Peyer's patch (tissue), 4 donors: ENCODE results near the gene FIGNL2. TPM values are rescaled to one million over a fixed set of nuclear protein-coding genes. Genes with fewer than 3 reads are reported as not detected.
A peak's percentile ranks its signal among the peaks of the same experiment; 100 is the strongest.
"Not testable (repeated sequence)": the region's sequence is repeated elsewhere in the genome, so short reads cannot be mapped to it uniquely, and the experiment has no call there.

Experiments
- DNase-seq, 3 donors: peaks; one replicate each; pipeline ENCODE4 v3.0.0-alpha.2; 2017 to 2019
- H3K27ac ChIP-seq, 4 donors: fragments of 200-600 bp; sonication (generic); one replicate each; pipeline ENCODE4 v1.5.1; 2016 to 2019
- H3K27me3 ChIP-seq, 2 donors: fragments of 200-600 bp; sonication (generic); one replicate each; pipeline ENCODE4 v1.5.1; 2019
- H3K36me3 ChIP-seq, 3 donors: fragments of 200-600 bp; sonication (generic); one replicate each; pipeline ENCODE4 v1.5.1; 2016 to 2019
- H3K4me1 ChIP-seq, 4 donors: fragments of 200-600 bp; sonication (generic); one replicate each; pipeline ENCODE4 v1.5.1; 2016 to 2019
- H3K4me3 ChIP-seq, 4 donors: fragments of 200-600 bp; sonication (generic); 1 replicate in 3 of 4; 2 replicates in 1 of 4; pipeline ENCODE4 v1.5.1; 2016 to 2019; ENCODE audit warnings: mild to moderate bottlenecking in 1 of 4
- H3K9me3 ChIP-seq, 4 donors: fragments of 200-600 bp; sonication (generic); one replicate each; pipeline ENCODE4 v1.5.1; 2016 to 2019; ENCODE audit warnings: mild to moderate bottlenecking in 1 of 4
- POLR2A ChIP-seq, 2 donors: fragments of 450-650 bp; IDR thresholded peaks; one replicate each; pipeline ENCODE4 v1.5.1; 2017; ENCODE audit warnings: antibody characterized with exemption in 2 of 2, mild to moderate bottlenecking in 2 of 2, moderate library complexity in 2 of 2
- total RNA-seq, 4 donors: library from RNA; depleted of rRNA; stranded (reverse); fragments of >200 nt; gene quantifications; one replicate each; pipeline ENCODE4 v1.1.0, GENCODE V29; 2016
- TF ChIP-seq, protein P1 (sequence below), 6 experiments: fragments of 450-650 bp in 4 of 6; fragments of 200-600 bp in 2 of 6; sonication (generic) in 1 of 6; IDR thresholded peaks; one replicate each; pipeline ENCODE4 v1.5.1; 2017 to 2019; ENCODE audit warnings: antibody characterized with exemption in 6 of 6, mild to moderate bottlenecking in 3 of 6, moderate library complexity in 1 of 6

FIGNL2 gene
- total RNA-seq, 4 donors from 2014 or later = 0.19 TPM; not detected in 3

DNA sequence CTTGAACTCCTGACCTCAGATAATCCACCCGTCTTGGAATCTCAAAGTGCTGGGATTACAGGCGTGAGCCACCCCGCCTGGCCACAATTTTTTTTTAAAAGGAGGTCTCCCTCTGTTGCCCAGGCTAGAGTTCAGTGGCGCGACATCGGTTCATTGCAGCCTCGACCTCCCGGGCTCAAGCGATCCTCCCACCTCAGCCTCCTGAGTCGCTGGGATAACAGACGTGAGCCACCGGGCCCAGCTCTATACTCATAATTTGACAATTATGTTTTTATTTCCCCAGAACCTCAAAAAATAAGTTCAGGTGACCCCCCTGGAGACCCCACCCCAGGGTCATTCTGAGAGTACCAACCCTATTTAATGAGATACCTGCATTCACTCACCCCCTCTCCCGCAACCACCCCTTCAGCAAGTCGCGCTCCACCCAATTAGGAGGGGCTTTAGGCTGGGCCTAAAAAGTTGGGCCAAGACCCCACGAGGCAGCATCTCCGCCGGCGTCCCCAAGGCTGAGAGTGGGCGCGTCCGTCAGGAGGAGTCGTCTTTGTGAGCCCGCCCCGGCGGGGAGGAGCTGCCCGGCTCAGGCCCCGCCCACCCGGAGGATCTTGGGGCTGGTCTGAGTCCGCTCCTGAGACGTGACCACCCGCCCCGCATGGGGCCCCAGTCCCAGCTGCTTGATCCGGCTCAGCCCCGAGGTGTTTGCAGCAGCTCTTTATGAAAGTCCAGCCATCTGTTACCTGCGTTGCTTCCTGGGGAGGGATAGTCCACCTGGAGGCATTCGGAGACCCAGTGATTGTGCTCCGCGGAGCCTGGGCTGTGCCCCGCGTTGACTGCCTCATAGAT lies 39.2 kb upstream of the FIGNL2 start, which contains the start of gene ANKRD33:
Gene ANKRD33 (plus strand): TSS at position 628 of the 840 bp plus-strand sequence. CDS start 84 bp downstream, at position 712.
- H3K27ac ChIP-seq = no peak within 1 kb of the TSS
- TF ChIP-seq, protein P1, sequence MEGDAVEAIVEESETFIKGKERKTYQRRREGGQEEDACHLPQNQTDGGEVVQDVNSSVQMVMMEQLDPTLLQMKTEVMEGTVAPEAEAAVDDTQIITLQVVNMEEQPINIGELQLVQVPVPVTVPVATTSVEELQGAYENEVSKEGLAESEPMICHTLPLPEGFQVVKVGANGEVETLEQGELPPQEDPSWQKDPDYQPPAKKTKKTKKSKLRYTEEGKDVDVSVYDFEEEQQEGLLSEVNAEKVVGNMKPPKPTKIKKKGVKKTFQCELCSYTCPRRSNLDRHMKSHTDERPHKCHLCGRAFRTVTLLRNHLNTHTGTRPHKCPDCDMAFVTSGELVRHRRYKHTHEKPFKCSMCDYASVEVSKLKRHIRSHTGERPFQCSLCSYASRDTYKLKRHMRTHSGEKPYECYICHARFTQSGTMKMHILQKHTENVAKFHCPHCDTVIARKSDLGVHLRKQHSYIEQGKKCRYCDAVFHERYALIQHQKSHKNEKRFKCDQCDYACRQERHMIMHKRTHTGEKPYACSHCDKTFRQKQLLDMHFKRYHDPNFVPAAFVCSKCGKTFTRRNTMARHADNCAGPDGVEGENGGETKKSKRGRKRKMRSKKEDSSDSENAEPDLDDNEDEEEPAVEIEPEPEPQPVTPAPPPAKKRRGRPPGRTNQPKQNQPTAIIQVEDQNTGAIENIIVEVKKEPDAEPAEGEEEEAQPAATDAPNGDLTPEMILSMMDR (IDR thresholded peaks at IDR 0.05) = no peak
- no peak for TF ChIP-seq POLR2A (IDR thresholded peaks at IDR 0.05)
- no peak within 1 kb of the TSS for H3K4me3 ChIP-seq
- peaks cover 0 to 5% (median 0%) of the 10 kb centered on the region in 4 donors for H3K4me1 ChIP-seq
- no peaks in the 10 kb centered on the region for H3K36me3 ChIP-seq
- H3K9me3 ChIP-seq = no peaks in the 10 kb centered on the region
- DNase-seq = peak in 2 of 3 donors; percentile 67 to 68
- H3K27me3 ChIP-seq = no peaks in the 10 kb centered on the region

DNA sequence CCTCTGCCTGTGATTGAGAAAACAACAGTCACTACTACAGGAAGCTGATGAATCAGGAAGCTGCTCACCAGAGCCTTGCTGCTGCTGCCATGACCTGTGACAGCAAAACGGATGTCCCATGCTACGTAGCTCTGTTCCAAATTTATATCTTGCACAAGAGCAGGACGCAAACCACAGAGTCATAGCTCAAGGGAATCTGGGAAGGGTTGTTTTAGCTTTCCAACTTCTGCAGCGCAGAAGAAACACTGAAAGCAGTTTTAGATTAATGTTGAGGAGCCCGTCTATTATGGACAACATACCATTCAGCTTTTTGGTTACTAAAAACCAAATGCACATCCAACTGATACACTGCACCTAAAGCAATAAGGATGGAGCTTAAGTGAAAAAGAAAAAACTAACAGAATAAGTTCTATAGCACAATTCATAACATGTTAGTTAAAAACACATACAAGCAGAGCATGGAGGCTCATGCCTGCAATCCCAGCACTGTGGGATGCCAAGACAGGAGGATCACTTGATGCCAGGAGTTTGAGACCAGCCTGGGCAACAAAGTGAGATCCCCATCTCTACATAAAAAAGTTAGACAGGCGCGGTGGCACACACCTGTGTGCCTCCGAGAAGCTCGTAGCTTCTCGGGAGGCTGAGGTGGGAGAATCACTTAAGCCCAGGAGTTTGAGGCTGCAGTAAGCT lies 37.6 kb upstream of the FIGNL2 start:
- peak in 2 of 3 donors; percentile 66 to 82 for DNase-seq
- H3K36me3 ChIP-seq = no peaks in the 10 kb centered on the region
- peaks cover 0 to 5% (median 0%) of the 10 kb centered on the region in 4 donors for H3K4me1 ChIP-seq
- no peak for TF ChIP-seq POLR2A (IDR thresholded peaks at IDR 0.05)
- TF ChIP-seq, protein P1 (IDR thresholded peaks at IDR 0.05) = no peak
- H3K4me3 ChIP-seq = no peak overlapping the region
- peak overlapping the region in 3 of 4 donors; percentile 28 to 52 (median 35) for H3K27ac ChIP-seq
- no peaks in the 10 kb centered on the region for H3K27me3 ChIP-seq
- no peaks in the 10 kb centered on the region for H3K9me3 ChIP-seq

DNA sequence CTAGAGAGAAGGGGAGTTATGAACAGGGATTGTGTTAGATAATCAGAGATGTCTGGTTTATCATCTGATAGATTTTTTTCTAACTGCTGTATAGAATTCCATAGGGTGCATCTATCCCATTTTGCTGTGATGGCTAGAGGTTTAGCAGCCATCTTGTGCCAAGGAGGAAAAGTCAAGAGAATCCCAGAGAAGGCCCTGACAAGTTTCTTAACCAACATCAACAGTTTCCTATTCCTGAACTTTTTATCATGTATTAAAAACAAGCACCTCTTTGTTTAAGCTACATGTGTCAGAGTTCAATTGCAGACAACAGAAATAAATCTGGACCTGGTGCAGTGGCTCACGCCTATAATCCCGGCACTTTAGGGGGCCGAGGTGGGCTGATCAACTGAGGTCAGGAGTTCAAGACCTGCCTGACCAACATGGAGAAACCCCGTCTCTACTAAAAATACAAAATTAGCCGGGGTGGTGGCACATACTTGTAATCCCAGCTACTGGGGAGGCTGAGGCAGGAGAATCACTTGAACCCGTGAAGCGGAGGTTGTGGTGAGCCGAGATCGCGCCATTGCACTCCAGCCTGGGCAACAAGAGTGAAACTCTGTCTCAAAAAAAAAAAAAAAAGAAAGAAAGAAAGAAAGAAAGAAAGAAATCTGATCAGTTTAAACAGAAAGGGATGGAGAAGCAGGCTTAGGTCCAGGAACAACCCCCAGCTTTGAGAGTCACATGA lies 36.9 kb upstream of the FIGNL2 start:
- not testable (repeated sequence) for H3K4me3 ChIP-seq, H3K4me1 ChIP-seq, H3K27me3 ChIP-seq, H3K9me3 ChIP-seq, H3K36me3 ChIP-seq, DNase-seq
- peak overlapping the region in 3 of 4 donors; percentile 4 to 42 (median 30) for H3K27ac ChIP-seq

DNA sequence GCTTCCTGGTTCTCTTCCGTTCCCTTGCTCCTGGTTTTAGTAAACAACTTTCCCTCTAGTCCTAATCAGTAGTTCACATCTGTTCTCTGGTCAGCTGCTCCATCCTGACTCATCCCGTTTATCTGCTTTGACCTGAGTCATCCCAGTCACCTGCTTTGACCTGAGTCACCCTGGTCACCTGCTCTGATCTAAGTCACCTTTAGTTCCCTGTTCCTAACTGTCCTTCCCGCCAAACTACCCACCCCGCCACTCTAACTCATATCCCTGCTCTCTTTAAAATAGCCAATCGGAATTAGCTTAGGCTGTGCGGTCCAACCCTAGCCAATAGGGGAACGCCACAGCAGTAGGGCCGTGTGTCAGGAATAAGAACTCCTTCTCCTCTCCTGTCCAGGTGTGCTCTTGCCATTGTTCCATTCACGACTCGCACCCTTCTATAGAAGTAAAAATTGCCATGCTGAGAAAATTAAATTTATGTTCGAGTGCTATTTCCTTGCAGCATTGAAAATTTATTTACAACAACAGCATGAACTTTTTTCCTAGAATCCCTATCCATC lies 36.2 kb upstream of the FIGNL2 start:
- TF ChIP-seq, protein P1 (IDR thresholded peaks at IDR 0.05) = no peak
- no peak for TF ChIP-seq POLR2A (IDR thresholded peaks at IDR 0.05)
- H3K9me3 ChIP-seq = no peaks in the 10 kb centered on the region
- H3K27me3 ChIP-seq = no peaks in the 10 kb centered on the region
- peak in 2 of 3 donors; percentile 63 to 82 for DNase-seq
- H3K36me3 ChIP-seq = no peaks in the 10 kb centered on the region
- H3K27ac ChIP-seq = peak overlapping the region in 2 of 4 donors; percentile 30 to 42
- H3K4me3 ChIP-seq = no peak overlapping the region
- peaks cover 0 to 5% (median 0%) of the 10 kb centered on the region in 4 donors for H3K4me1 ChIP-seq

DNA sequence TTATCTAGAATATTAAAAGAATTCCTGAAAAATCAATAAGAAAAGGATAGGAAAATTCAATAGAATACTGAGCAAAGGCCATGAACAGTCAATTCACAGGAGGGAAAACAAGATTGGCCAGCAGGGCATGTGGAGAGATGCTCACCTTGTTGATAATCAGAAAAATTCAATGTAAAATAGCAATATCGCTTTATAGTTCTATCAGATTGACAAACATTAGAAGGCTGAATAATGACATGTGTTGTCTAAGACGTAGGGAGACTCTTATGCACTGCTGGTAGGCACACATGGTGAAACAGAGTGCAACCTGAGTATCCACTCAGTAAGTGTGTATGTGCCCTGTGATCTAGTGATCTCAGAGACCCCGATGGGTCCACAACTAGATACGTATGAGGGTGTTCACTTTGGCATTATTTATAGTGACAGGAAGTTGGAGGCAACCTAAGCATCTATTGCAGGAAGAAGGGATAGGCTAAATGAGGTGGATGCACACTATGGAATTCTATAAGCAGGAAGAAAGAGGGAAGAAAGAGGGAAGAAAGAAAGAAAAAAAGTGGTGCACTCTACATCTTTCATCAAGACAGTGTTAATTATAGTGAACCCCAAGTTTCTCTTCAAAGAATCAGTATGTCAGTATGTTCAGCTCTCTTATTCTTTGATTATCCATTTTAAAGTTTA lies 35.6 kb upstream of the FIGNL2 start:
- H3K27ac ChIP-seq = peak overlapping the region in 1 of 4 donors; percentile 25
- H3K9me3 ChIP-seq = no peaks in the 10 kb centered on the region
- TF ChIP-seq, protein P1 (IDR thresholded peaks at IDR 0.05) = no peak
- TF ChIP-seq POLR2A (IDR thresholded peaks at IDR 0.05) = no peak

More for the DNA sequence above, 35.6 kb upstream of the FIGNL2 start:
- H3K36me3 ChIP-seq = no peaks in the 10 kb centered on the region
- no peaks in the 10 kb centered on the region for H3K27me3 ChIP-seq
- H3K4me3 ChIP-seq = no peak overlapping the region
- DNase-seq = no peak
- peaks cover 0 to 5% (median 0%) of the 10 kb centered on the region in 4 donors for H3K4me1 ChIP-seq
